K562 (cell line): Measurements from ENCODE around the gene KAT2B. TPM values are rescaled to one million over a fixed set of nuclear protein-coding genes. Genes with fewer than 3 reads are reported as not detected.

ENCODE experiments used
- ATF1 ChIP-seq, 2 experiments: fragments of 450-650 bp in 1 of 2; IDR thresholded peaks; 2 replicates each; pipeline ENCODE4 v1.6.1; 2016; ENCODE audit warnings: missing compliant biosample characterization in 1 of 2, missing genetic modification characterization in 1 of 2
- FOSL1 ChIP-seq: fragments of 200-800 bp; sonication (Bioruptor generic); conservative IDR thresholded peaks from 2 replicates; pipeline ENCODE4 v1.6.1; 2016; ENCODE audit warnings: missing genetic modification characterization, missing compliant biosample characterization
- GTF2F1 ChIP-seq: IDR thresholded peaks from 2 replicates; pipeline ENCODE4 v1.6.1; 2011; ENCODE audit warnings: low read depth, low read length, improper control_type of control experiment
- KDM2B ChIP-seq: fragments of 250-450 bp; sonication (Bioruptor Pico); IDR thresholded peaks from 2 replicates; pipeline ENCODE4 v1.8.0; 2021; ENCODE audit warnings: mild to moderate bottlenecking, moderate library complexity
- MEIS2 ChIP-seq: fragments of 450-650 bp; IDR thresholded peaks from 2 replicates; pipeline ENCODE4 v1.6.1; 2014; ENCODE audit warnings: mild to moderate bottlenecking; ENCODE audit not compliant: partially characterized antibody
- RB1 ChIP-seq: fragments of 450-650 bp; IDR thresholded peaks from 2 replicates; pipeline ENCODE4 v1.6.1; 2017; ENCODE audit warnings: low read depth, mild to moderate bottlenecking
- SIN3A ChIP-seq, 2 experiments: fragments of 150-350 bp in 1 of 2; IDR thresholded peaks; 2 replicates each; pipeline ENCODE4 v1.6.1; 2011 to 2016; ENCODE audit warnings: borderline replicate concordance in 2 of 2, low read depth in 2 of 2, low read length in 2 of 2, mild to moderate bottlenecking in 2 of 2, moderate library complexity in 2 of 2; ENCODE audit not compliant: control insufficient read depth in 1 of 2
- TAF1 ChIP-seq: IDR thresholded peaks from 2 replicates; pipeline ENCODE4 v1.6.1; 2011; ENCODE audit warnings: mild to moderate bottlenecking, low read length, moderate library complexity; ENCODE audit not compliant: insufficient read depth, control insufficient read depth, severe bottlenecking; ENCODE audit errors: extremely low read depth
- ZNF354B ChIP-seq: fragments of 250-450 bp; sonication (Bioruptor Pico); IDR thresholded peaks from 2 replicates; pipeline ENCODE4 v1.4.0; 2020
- ZNF830 ChIP-seq: fragments of 250-450 bp; sonication (Bioruptor Pico); IDR thresholded peaks from 2 replicates; pipeline ENCODE4 v1.5.0; 2021; ENCODE audit warnings: mild to moderate bottlenecking
- polyA plus RNA-seq, 8 experiments: library from polyadenylated mRNA; depleted of rRNA in 4 of 8; stranded (reverse) in 5 of 8; unstranded in 3 of 8; fragments of >200 nt; fragmentation: Nextera tagmentation in 2 of 8; fragmentation: Illumina TruSeq in 1 of 8; extraction: Ambion mirVana in 2 of 8; extraction: Trizol in 1 of 8; gene quantifications; 2 replicates each; pipeline versions ENCODE4 v1.2.1 to v1.2.3, GENCODE V29; 2011 to 2014; ENCODE audit warnings: inconsistent platforms in 1 of 8, missing spikeins in 1 of 8
- total RNA-seq, 7 experiments: library from RNA; depleted of rRNA in 6 of 7; stranded (reverse); fragments of >200 nt in 6 of 7; fragmentation: Illumina TruSeq in 2 of 7; extraction: Trizol in 2 of 7; gene quantifications; 2 replicates each; pipeline versions ENCODE4 v1.2.1 to v1.2.3, GENCODE V29; 2011 to 2021; ENCODE audit warnings: low replicate concordance in 1 of 7
- TF ChIP-seq, protein P1 (sequence below): fragments of 450-650 bp; IDR thresholded peaks from 2 replicates; pipeline ENCODE4 v1.6.1; 2016; ENCODE audit warnings: mild to moderate bottlenecking, moderate library complexity

The KAT2B gene
- total and polyA plus RNA-seq, 9 of the 15 experiments (the other 6 are each of a cell fraction or from before 2014, with no cell fraction given): 3.3 to 14.9 (median 12.2) TPM

DNA sequence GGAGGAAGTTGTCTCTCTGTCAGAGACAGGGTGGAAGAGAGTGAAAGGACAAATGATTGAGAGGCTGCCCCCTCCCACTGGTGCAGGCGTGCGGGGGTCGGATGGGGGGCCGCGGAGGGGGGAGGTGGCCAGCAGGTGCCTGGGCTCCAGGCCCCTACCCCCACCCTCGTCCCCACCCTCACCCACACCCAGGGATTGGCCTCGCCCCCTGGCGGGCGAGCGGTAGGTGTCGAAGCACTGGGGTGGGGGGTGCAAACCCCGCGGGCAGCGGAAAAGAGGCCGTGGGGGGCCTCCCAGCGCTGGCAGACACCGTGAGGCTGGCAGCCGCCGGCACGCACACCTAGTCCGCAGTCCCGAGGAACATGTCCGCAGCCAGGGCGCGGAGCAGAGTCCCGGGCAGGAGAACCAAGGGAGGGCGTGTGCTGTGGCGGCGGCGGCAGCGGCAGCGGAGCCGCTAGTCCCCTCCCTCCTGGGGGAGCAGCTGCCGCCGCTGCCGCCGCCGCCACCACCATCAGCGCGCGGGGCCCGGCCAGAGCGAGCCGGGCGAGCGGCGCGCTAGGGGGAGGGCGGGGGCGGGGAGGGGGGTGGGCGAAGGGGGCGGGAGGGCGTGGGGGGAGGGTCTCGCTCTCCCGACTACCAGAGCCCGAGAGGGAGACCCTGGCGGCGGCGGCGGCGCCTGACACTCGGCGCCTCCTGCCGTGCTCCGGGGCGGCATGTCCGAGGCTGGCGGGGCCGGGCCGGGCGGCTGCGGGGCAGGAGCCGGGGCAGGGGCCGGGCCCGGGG, at the start of gene KAT2B (continued):
- TF ChIP-seq SIN3A (IDR thresholded peaks at IDR 0.05; ENCODE audit: borderline replicate concordance in 2 of 2, control insufficient read depth in 1 of 2, low read depth in 2 of 2, low read length in 2 of 2): peak in 1 of 2 experiments; percentile 62; a peak in 1 of 4 replicates
- peak; percentile 19 for TF ChIP-seq MEIS2
- TF ChIP-seq ZNF830: no peak
- no peak for TF ChIP-seq KDM2B (CRISPR knock-in tag)
- TF ChIP-seq, protein P1, sequence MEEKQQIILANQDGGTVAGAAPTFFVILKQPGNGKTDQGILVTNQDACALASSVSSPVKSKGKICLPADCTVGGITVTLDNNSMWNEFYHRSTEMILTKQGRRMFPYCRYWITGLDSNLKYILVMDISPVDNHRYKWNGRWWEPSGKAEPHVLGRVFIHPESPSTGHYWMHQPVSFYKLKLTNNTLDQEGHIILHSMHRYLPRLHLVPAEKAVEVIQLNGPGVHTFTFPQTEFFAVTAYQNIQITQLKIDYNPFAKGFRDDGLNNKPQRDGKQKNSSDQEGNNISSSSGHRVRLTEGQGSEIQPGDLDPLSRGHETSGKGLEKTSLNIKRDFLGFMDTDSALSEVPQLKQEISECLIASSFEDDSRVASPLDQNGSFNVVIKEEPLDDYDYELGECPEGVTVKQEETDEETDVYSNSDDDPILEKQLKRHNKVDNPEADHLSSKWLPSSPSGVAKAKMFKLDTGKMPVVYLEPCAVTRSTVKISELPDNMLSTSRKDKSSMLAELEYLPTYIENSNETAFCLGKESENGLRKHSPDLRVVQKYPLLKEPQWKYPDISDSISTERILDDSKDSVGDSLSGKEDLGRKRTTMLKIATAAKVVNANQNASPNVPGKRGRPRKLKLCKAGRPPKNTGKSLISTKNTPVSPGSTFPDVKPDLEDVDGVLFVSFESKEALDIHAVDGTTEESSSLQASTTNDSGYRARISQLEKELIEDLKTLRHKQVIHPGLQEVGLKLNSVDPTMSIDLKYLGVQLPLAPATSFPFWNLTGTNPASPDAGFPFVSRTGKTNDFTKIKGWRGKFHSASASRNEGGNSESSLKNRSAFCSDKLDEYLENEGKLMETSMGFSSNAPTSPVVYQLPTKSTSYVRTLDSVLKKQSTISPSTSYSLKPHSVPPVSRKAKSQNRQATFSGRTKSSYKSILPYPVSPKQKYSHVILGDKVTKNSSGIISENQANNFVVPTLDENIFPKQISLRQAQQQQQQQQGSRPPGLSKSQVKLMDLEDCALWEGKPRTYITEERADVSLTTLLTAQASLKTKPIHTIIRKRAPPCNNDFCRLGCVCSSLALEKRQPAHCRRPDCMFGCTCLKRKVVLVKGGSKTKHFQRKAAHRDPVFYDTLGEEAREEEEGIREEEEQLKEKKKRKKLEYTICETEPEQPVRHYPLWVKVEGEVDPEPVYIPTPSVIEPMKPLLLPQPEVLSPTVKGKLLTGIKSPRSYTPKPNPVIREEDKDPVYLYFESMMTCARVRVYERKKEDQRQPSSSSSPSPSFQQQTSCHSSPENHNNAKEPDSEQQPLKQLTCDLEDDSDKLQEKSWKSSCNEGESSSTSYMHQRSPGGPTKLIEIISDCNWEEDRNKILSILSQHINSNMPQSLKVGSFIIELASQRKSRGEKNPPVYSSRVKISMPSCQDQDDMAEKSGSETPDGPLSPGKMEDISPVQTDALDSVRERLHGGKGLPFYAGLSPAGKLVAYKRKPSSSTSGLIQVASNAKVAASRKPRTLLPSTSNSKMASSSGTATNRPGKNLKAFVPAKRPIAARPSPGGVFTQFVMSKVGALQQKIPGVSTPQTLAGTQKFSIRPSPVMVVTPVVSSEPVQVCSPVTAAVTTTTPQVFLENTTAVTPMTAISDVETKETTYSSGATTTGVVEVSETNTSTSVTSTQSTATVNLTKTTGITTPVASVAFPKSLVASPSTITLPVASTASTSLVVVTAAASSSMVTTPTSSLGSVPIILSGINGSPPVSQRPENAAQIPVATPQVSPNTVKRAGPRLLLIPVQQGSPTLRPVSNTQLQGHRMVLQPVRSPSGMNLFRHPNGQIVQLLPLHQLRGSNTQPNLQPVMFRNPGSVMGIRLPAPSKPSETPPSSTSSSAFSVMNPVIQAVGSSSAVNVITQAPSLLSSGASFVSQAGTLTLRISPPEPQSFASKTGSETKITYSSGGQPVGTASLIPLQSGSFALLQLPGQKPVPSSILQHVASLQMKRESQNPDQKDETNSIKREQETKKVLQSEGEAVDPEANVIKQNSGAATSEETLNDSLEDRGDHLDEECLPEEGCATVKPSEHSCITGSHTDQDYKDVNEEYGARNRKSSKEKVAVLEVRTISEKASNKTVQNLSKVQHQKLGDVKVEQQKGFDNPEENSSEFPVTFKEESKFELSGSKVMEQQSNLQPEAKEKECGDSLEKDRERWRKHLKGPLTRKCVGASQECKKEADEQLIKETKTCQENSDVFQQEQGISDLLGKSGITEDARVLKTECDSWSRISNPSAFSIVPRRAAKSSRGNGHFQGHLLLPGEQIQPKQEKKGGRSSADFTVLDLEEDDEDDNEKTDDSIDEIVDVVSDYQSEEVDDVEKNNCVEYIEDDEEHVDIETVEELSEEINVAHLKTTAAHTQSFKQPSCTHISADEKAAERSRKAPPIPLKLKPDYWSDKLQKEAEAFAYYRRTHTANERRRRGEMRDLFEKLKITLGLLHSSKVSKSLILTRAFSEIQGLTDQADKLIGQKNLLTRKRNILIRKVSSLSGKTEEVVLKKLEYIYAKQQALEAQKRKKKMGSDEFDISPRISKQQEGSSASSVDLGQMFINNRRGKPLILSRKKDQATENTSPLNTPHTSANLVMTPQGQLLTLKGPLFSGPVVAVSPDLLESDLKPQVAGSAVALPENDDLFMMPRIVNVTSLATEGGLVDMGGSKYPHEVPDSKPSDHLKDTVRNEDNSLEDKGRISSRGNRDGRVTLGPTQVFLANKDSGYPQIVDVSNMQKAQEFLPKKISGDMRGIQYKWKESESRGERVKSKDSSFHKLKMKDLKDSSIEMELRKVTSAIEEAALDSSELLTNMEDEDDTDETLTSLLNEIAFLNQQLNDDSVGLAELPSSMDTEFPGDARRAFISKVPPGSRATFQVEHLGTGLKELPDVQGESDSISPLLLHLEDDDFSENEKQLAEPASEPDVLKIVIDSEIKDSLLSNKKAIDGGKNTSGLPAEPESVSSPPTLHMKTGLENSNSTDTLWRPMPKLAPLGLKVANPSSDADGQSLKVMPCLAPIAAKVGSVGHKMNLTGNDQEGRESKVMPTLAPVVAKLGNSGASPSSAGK: 0 out of 2 replicates have a peak, but pooled peaks have one; percentile 26
- no peak for TF ChIP-seq ZNF354B (CRISPR knock-in tag)
- TF ChIP-seq ATF1 (CRISPR knock-in tag; IDR thresholded peaks at IDR 0.05): no peak
- TF ChIP-seq ATF1 (tag; IDR thresholded peaks at IDR 0.05): peak; percentile 9; the same call in 1 of the 2 replicates
- no peak for TF ChIP-seq GTF2F1
- TF ChIP-seq RB1: peak; percentile 89
- 0 out of 2 replicates have a peak, but pooled peaks have one; percentile 8 for TF ChIP-seq FOSL1 (tag)
- TF ChIP-seq TAF1: peak; percentile 47
